Stimulated activated CD4-positive, alpha-beta T cell treated with anti-CD3 and anti-CD28 coated beads, Interleukin-15, amount 100 ng/mL, for 24 hours (primary cell): ENCODE results near the gene BICD1.

ENCODE experiments used
- DNase-seq: peaks from one replicate; pipeline ENCODE4 v3.0.0-alpha.2; 2020

BICD1 gene

GRCh38 chr12:32285489-32285888 lies 178.8 kb downstream of the BICD1 start:
- no peak for DNase-seq

GRCh38 chr12:32290411-32290810 lies 183.8 kb downstream of the BICD1 start:
- no peak for DNase-seq

- DNase-seq: no peak
These were observed 185.5 kb downstream of the BICD1 start for GRCh38 chr12:32292151-32292550.

- DNase-seq: no peak
These were observed 187.3 kb downstream of the BICD1 start for GRCh38 chr12:32293808-32294419.

GRCh38 chr12:32296567-32296966 lies 189.9 kb downstream of the BICD1 start:
- DNase-seq: no peak

GRCh38 chr12:32298917-32299316 lies 192.3 kb downstream of the BICD1 start:
- DNase-seq: no peak

GRCh38 chr12:32301216-32301615 lies 194.6 kb downstream of the BICD1 start:
- DNase-seq: no peak

GRCh38 chr12:32302218-32303173 lies 195.8 kb downstream of the BICD1 start:
- no peak for DNase-seq

- DNase-seq: no peak
These were observed 196.5 kb downstream of the BICD1 start for GRCh38 chr12:32303174-32303549.

- DNase-seq: no peak
These were observed 198.5 kb downstream of the BICD1 start for GRCh38 chr12:32305163-32305562.

- no peak for DNase-seq
These were observed 200.7 kb downstream of the BICD1 start for GRCh38 chr12:32307326-32307725.

GRCh38 chr12:32309811-32310736 lies 203.4 kb downstream of the BICD1 start:
- DNase-seq: no peak

GRCh38 chr12:32312049-32312670 lies 205.5 kb downstream of the BICD1 start:
- DNase-seq: no peak

- no peak for DNase-seq
These were observed 215.7 kb downstream of the BICD1 start for GRCh38 chr12:32322354-32322753.

GRCh38 chr12:32331133-32331532 lies 224.5 kb downstream of the BICD1 start:
- no peak for DNase-seq

GRCh38 chr12:32332446-32332845 lies 225.8 kb downstream of the BICD1 start:
- no peak for DNase-seq

GRCh38 chr12:32334371-32334777 lies 227.7 kb downstream of the BICD1 start:
- no peak for DNase-seq

- no peak for DNase-seq
These were observed 229.6 kb downstream of the BICD1 start for GRCh38 chr12:32336261-32336660.

- no peak for DNase-seq
These were observed 236.8 kb downstream of the BICD1 start for GRCh38 chr12:32343496-32343895.

GRCh38 chr12:32344047-32344446 lies 237.4 kb downstream of the BICD1 start:
- DNase-seq: no peak

- no peak for DNase-seq
These were observed 246.9 kb downstream of the BICD1 start for GRCh38 chr12:32353540-32353939.

- DNase-seq: no peak
These were observed 251.1 kb downstream of the BICD1 start for GRCh38 chr12:32357601-32358249.
